ENCODE measurements around the gene SERGEF.

Gene SERGEF

GRCh38 chr11:17760102-17761029 lies 252.5 kb downstream of the SERGEF start:
- in situ Hi-C loops (cut with MboI; ENCODE audit: low sequenced_read_pairs): no loop called here

GRCh38 chr11:17755891-17756290 lies 257.0 kb downstream of the SERGEF start:
- in situ Hi-C loops (cut with MboI; ENCODE audit: low sequenced_read_pairs): no loop called here

GRCh38 chr11:17753641-17754040 lies 259.2 kb downstream of the SERGEF start:
- in situ Hi-C loops (cut with MboI; ENCODE audit: low sequenced_read_pairs): no loop called here

- in situ Hi-C loops (cut with MboI; ENCODE audit: low sequenced_read_pairs): no loop called here
Measured at GRCh38 chr11:17753153-17753552, 259.7 kb downstream of the SERGEF start.

- in situ Hi-C loops (cut with MboI; ENCODE audit: low sequenced_read_pairs): no loop called here
Measured at GRCh38 chr11:17752144-17752543, 260.7 kb downstream of the SERGEF start.

- in situ Hi-C loops (cut with MboI; ENCODE audit: low sequenced_read_pairs): no loop called here
Measured at GRCh38 chr11:17751558-17751957, 261.3 kb downstream of the SERGEF start.

- in situ Hi-C loops (cut with MboI; ENCODE audit: low sequenced_read_pairs): no loop called here
Measured at GRCh38 chr11:17750801-17751165, 262.1 kb downstream of the SERGEF start.

GRCh38 chr11:17750013-17750800 lies 262.6 kb downstream of the SERGEF start:
- in situ Hi-C loops (cut with MboI; ENCODE audit: low sequenced_read_pairs): no loop called here

GRCh38 chr11:17748761-17749721 lies 263.8 kb downstream of the SERGEF start:
- in situ Hi-C loops (cut with MboI; ENCODE audit: low sequenced_read_pairs): no loop called here

- in situ Hi-C loops (cut with MboI; ENCODE audit: low sequenced_read_pairs): no loop called here
Measured at GRCh38 chr11:17748044-17748443, 264.8 kb downstream of the SERGEF start.

- in situ Hi-C loops (cut with MboI; ENCODE audit: low sequenced_read_pairs): no loop called here
Measured at GRCh38 chr11:17747131-17747955, 265.5 kb downstream of the SERGEF start.

GRCh38 chr11:17746096-17746495 lies 266.8 kb downstream of the SERGEF start:
- in situ Hi-C loops (cut with MboI; ENCODE audit: low sequenced_read_pairs): no loop called here

- in situ Hi-C loops (cut with MboI; ENCODE audit: low sequenced_read_pairs): no loop called here
Measured at GRCh38 chr11:17745023-17745772, 267.6 kb downstream of the SERGEF start.

GRCh38 chr11:17744151-17744940 lies 268.5 kb downstream of the SERGEF start:
- in situ Hi-C loops (cut with MboI; ENCODE audit: low sequenced_read_pairs): no loop called here

GRCh38 chr11:17743808-17744119 lies 269.1 kb downstream of the SERGEF start:
- in situ Hi-C loops (cut with MboI; ENCODE audit: low sequenced_read_pairs): no loop called here

- in situ Hi-C loops (cut with MboI; ENCODE audit: low sequenced_read_pairs): no loop called here
Measured at GRCh38 chr11:17743026-17743807, 269.6 kb downstream of the SERGEF start.

GRCh38 chr11:17742019-17742418 lies 270.8 kb downstream of the SERGEF start:
- in situ Hi-C loops (cut with MboI; ENCODE audit: low sequenced_read_pairs): no loop called here

GRCh38 chr11:17741487-17741886 lies 271.4 kb downstream of the SERGEF start:
- in situ Hi-C loops (cut with MboI; ENCODE audit: low sequenced_read_pairs): no loop called here

All from hTERT RPE-1 (cell line).